ENCODE measurements around the gene ABHD15. TPM values are rescaled to one million over a fixed set of nuclear protein-coding genes. Genes with fewer than 3 reads are reported as not detected.

ABHD15 gene
- total RNA-seq, 2 donors from 2014 or later: 9.0 to 9.5 TPM

DNA sequence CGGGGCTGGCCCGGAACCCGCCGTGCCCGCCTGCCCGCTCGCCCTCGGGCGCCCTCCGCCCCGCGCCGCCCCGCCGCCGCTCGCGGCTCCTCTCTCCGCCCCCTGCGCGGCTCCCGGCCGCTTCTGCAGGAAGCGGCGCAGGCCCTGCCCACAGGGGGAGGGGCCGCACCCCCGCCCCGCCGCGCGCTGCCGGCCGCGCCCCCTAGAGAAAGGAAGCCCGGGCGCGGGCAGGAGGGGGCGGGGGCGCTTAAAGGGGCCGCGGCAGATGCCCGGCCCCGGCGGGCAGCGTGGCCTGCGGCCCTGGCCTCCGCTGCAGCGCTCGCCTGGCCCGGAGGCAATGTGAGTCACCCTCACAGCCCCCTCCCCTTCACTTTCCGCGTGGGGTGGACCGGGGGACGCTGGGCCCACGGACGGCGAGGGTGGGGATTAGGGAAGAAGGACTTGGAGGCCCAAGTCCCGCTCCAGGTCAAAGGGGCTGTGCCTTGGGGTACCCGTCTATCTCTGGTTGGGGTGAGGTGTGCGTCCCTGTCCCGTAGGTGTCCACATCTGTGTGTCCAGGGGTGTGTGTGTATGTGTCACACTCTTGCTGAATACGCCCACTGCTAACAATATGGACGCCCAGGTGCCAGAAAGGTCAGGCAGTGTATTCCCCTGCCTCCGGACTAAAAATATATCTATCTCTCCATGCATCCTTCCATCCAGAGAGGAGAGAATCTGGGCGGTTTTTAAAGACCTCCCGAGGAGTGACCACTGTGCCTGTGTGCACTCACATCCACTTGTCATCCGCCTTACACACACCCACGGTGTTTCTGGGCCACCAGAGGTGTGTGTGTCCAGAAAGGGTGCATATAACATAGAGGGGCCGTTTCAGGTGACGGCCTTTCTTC is 22.9 kb upstream of the ABHD15 start, which contains the start of gene GIT1:
Gene GIT1 (minus strand): TSS at position 125 of the 887 bp plus-strand sequence. CDS start 270 bp downstream, outside the sequence.
- no peaks in the 10 kb centered on the region for H3K27me3 ChIP-seq
- no peak for DNase-seq (ENCODE audit: low spot score)
- H3K36me3 ChIP-seq: no peaks in the 10 kb centered on the region
- H3K27ac ChIP-seq: peak within 1 kb of the TSS; percentile 85 to 89
- H3K9me3 ChIP-seq: no peaks in the 10 kb centered on the region
- TF ChIP-seq, protein P1, sequence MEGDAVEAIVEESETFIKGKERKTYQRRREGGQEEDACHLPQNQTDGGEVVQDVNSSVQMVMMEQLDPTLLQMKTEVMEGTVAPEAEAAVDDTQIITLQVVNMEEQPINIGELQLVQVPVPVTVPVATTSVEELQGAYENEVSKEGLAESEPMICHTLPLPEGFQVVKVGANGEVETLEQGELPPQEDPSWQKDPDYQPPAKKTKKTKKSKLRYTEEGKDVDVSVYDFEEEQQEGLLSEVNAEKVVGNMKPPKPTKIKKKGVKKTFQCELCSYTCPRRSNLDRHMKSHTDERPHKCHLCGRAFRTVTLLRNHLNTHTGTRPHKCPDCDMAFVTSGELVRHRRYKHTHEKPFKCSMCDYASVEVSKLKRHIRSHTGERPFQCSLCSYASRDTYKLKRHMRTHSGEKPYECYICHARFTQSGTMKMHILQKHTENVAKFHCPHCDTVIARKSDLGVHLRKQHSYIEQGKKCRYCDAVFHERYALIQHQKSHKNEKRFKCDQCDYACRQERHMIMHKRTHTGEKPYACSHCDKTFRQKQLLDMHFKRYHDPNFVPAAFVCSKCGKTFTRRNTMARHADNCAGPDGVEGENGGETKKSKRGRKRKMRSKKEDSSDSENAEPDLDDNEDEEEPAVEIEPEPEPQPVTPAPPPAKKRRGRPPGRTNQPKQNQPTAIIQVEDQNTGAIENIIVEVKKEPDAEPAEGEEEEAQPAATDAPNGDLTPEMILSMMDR (IDR thresholded peaks at IDR 0.05): peak in 1 of 2 donors; percentile 18
- H3K4me3 ChIP-seq: peak within 1 kb of the TSS; percentile 85 to 89
- peaks cover 0 to 87% of the 10 kb centered on the region in 2 donors for H3K4me1 ChIP-seq

DNA sequence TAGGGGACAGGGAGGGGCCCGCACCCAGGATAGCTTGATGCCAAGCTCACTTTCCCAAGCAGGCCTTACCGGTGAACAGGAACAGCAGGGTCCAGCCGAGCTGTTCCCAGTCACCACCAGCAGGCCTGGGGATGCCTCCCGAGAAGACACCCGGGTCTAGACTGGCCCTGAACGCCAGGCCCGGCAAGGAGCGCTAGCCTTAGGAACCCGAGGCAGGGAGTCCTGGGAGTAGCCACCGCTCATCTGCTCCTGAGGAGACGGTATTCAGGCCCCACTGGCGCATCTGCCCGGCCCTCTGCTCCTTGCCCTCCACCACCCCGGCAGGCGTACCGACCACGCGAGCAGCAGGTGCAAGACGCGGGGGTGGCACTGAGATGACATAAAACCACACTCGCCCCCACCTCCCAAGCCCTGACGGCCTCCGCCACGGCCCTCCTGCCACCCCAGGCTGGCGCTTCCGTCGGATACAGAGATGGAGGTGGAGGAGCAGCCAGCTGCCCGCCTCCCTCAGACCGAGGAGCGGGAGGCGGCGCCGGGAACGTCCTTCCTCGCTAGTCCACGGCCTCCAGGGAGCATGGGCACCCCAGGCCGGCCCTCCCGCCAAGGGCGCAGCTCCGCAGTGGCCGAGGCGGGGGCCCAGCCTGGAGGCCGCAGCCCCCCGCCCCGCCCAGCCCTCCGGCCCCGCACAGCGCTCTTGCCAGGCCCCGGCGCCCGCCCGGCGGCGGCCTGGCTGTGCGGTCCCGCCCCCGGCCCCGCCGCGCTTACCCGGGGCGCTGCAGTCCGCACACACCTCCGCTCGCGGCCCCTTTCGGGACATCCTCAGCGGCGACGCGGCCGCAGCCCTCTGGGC is 21.9 kb upstream of the ABHD15 start:
- Histone ChIP-seq H3K27me3 (no peaks in the 10 kb centered on the region), H3K36me3 (no peaks in the 10 kb centered on the region), H3K9me3 (no peaks in the 10 kb centered on the region), H3K27ac (peak overlapping the region; percentile 80 to 85), H3K4me3 (peak overlapping the region; percentile 85 to 89), H3K4me1 (peaks cover 0 to 87% of the 10 kb centered on the region in 2 donors)
- TF ChIP-seq, protein P1 (IDR thresholded peaks at IDR 0.05): no peak
- DNase-seq (ENCODE audit: low spot score): no peak

DNA sequence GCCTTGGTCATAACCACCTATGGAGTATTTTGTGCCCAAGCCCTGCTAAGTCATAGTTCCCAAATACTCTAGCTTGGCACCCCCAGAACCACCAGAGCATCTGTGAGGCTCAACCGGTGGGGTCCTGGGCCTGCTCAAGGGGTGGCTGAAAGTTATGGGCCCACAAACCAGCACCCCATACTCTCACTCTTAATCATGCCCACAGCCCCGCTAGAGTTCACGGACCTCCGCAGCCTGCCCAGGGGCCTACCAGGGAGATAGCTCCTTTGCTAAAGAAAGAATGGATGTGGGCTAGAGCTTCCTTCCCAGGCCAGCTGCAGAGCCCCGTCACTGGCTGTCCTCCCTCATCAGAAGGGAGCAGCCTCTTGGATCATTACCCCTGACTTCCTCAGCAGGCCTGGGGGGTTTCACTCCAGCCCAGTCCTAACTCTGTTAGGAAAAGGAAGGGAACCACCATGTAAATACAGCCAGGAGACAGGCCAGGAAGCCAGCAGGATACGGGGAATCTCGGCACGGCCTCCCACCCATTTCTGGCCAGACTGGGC is 21.3 kb upstream of the ABHD15 start:
- TF ChIP-seq, protein P1 (IDR thresholded peaks at IDR 0.05): no peak
- Histone ChIP-seq H3K9me3 (no peaks in the 10 kb centered on the region), H3K4me3 (peak overlapping the region; percentile 85 to 89), H3K27ac (peak overlapping the region; percentile 80 to 85), H3K27me3 (no peaks in the 10 kb centered on the region), H3K4me1 (peaks cover 0 to 91% of the 10 kb centered on the region in 2 donors), H3K36me3 (peaks cover 3% of the 10 kb centered on the region)
- DNase-seq (ENCODE audit: low spot score): no peak

DNA sequence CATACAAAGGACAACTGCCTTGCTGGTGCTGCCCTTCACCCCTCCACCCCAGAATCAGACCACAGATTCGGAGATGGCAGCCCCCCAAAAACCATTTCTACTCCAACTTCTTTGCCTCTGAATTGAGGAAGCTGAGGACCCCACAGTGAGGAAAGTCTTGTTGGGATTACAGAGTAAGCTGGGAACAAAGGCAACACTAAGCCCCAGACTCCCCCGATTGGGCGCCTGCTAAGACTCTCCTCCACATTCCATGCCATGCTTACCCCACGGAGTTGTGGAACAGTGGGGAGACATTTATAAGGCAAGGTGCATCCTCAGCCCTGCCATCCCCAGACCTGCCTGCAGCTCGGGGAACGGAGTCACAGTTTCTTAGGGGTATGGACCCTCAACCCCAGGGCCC is 20.8 kb upstream of the ABHD15 start:
- Histone ChIP-seq H3K4me1 (peaks cover 0 to 90% of the 10 kb centered on the region in 2 donors), H3K36me3 (peaks cover 8% of the 10 kb centered on the region), H3K9me3 (no peaks in the 10 kb centered on the region), H3K4me3 (peak overlapping the region; percentile 85 to 89), H3K27ac (peak overlapping the region; percentile 80 to 85), H3K27me3 (no peaks in the 10 kb centered on the region)
- TF ChIP-seq, protein P1 (IDR thresholded peaks at IDR 0.05): no peak
- DNase-seq (ENCODE audit: low spot score): no peak

DNA sequence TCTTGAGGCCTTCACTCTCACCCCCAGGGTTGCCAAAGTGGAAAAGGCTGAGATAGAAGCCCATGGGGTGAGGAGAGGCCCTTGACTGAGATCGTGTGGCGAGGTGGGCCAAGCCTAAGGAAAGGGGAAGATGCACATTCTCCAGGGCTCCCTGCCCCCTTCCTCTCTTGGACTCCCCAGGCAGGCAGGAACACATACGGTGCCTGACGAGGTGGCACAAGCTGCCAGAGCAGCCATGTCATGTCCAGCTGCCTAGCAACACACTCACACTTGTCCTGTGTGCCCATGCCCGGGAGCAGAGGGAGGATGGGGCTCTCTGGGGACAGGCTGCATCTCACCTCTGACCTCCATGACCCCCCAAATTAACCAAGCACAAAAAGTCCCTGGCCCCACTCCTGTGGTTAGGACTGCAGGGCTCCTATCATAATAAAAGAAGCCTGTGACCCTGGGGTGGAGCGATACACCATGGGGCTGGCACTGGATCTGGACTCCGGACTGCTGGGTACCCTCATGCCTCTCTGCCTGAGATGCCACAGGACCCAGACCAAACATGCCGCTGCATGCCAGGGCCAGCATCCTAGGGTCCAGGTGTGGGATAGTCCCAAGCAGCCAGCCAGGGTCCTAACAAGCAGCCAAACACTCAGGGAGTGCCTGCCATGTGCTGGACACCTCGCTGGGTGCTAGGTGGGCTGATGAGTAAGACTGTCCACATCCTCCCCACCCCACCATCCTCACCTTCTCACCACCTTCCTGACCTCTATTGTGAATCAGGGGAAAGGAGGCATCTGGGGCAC is 20.0 kb upstream of the ABHD15 start:
- H3K27ac ChIP-seq: peak overlapping the region; percentile 80 to 85

More for the DNA sequence above, 20.0 kb upstream of the ABHD15 start:
- Histone ChIP-seq H3K4me1 (peaks cover 0 to 83% of the 10 kb centered on the region in 2 donors), H3K27me3 (no peaks in the 10 kb centered on the region), H3K4me3 (peak overlapping the region in 1 of 2 donors; percentile 89), H3K36me3 (peaks cover 16% of the 10 kb centered on the region), H3K9me3 (no peaks in the 10 kb centered on the region)
- DNase-seq (ENCODE audit: low spot score): no peak
- TF ChIP-seq, protein P1 (IDR thresholded peaks at IDR 0.05): no peak
